Measurements from ENCODE around the gene ANO4.

GRCh38 chr12:100913872-100914592, 119.5 kb downstream of the ANO4 start:
- TF ChIP-seq CTCF (IDR thresholded peaks at IDR 0.05): no peak
- no peak for TF ChIP-seq ZFX (IDR thresholded peaks at IDR 0.05; ENCODE audit: borderline replicate concordance)
